Endothelial cell of umbilical vein (primary cell): ENCODE measurements around the gene MAN1A1.

ENCODE experiments used
- CTCF ChIP-seq, 2 donors: IDR thresholded peaks; 1 replicate in 1 of 2; 2 replicates in 1 of 2; pipeline ENCODE4 v1.5.1; 2011; ENCODE audit warnings: low read length in 2 of 2, mild to moderate bottlenecking in 2 of 2, moderate library complexity in 2 of 2, control low read depth in 1 of 2, inconsistent platforms in 1 of 2, low read depth in 1 of 2; ENCODE audit not compliant: insufficient read depth in 1 of 2; ENCODE audit errors: extremely low read depth in 1 of 2
- POLR2A ChIP-seq: IDR thresholded peaks from 2 replicates; pipeline ENCODE4 v1.6.1; 2012; ENCODE audit warnings: low read depth, mild to moderate bottlenecking, control low read depth, low read length
- TF ChIP-seq, protein P1 (sequence below): IDR thresholded peaks from 2 replicates; pipeline ENCODE4 v1.6.1; 2011; ENCODE audit not compliant: insufficient read depth, insufficient read length

- TF ChIP-seq POLR2A (no peak), CTCF (IDR thresholded peaks at IDR 0.05; ENCODE audit: extremely low read depth in 1 of 2, insufficient read depth in 1 of 2, low read depth in 1 of 2, low read length in 2 of 2) (no peak)
- TF ChIP-seq, protein P1, sequence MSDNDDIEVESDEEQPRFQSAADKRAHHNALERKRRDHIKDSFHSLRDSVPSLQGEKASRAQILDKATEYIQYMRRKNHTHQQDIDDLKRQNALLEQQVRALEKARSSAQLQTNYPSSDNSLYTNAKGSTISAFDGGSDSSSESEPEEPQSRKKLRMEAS, result no peak
Observed at GRCh38 chr6:119331663-119332286, 17.8 kb downstream of the MAN1A1 start.
